Ovary (tissue), 9 donors: ENCODE data around the gene DMXL1. TPM values are rescaled to one million over a fixed set of nuclear protein-coding genes. Genes with fewer than 3 reads are reported as not detected.

Experiments used
- DNase-seq, 5 donors: peaks; one replicate each; pipeline ENCODE4 v3.0.0-alpha.2; 2019 to 2020
- H3K27ac ChIP-seq, 2 donors: fragments of 200-600 bp; one replicate each; pipeline versions ENCODE4 v1.5.1 to v1.8.0; 2019 to 2022
- H3K27me3 ChIP-seq: fragments of 200-600 bp; one replicate; pipeline ENCODE4 v1.8.0; 2022
- H3K36me3 ChIP-seq: fragments of 200-600 bp; sonication (generic); one replicate; pipeline ENCODE4 v1.5.1; 2019
- H3K4me1 ChIP-seq: one replicate; pipeline ENCODE4 v1.8.1; 2013; ENCODE audit warnings: mild to moderate bottlenecking, moderate library complexity; ENCODE audit not compliant: insufficient read depth
- H3K4me3 ChIP-seq: fragments of 200-600 bp; sonication (generic); one replicate; pipeline ENCODE4 v1.5.1; 2017
- H3K9me3 ChIP-seq, 2 donors: fragments of 200-600 bp in 1 of 2; sonication (generic) in 1 of 2; one replicate each; pipeline versions ENCODE4 v1.5.1 to v1.8.1; 2013 to 2019; ENCODE audit warnings: mild to moderate bottlenecking in 1 of 2, moderate library complexity in 1 of 2
- EP300 ChIP-seq: sonication (generic); formaldehyde crosslinking; IDR thresholded peaks from one replicate; pipeline ENCODE4 v1.6.1; 2017; ENCODE audit warnings: antibody characterized with exemption
- POLR2A ChIP-seq: fragments of 450-650 bp; IDR thresholded peaks from one replicate; pipeline ENCODE4 v1.6.1; 2017; ENCODE audit warnings: antibody characterized with exemption, mild to moderate bottlenecking, moderate library complexity
- WGBS, 3 donors: extraction: QIAGEN DNeasy Blood & Tissue Kit in 1 of 3; methylation state at CpG; one replicate each; pipeline versions ENCODE4 v1.1.5 to v1.1.7; 2013 to 2017; 5-methylcytosine and 5-hydroxymethylcytosine counted together
- intact Hi-C, 4 donors: fragments of 100-400 bp; cut with DNase I; formaldehyde crosslinking; loops; one replicate each; pipeline versions ENCODE4 v1.11.0 to v1.15.1; 2022 to 2023
- polyA plus RNA-seq, 2 donors: library from polyadenylated mRNA; stranded (reverse); fragments of 200-250 nt in 1 of 2; fragments of 350-450 nt in 1 of 2; fragmentation: Illumina TruSeq in 1 of 2; extraction: RNeasy Lipid Tissue Mini Kit (QIAGEN cat#74804) in 1 of 2; gene quantifications; one replicate each; pipeline ENCODE4 v1.2.3, GENCODE V29; 2013 to 2014
- total RNA-seq, 7 donors: library from RNA; depleted of rRNA in 2 of 7; stranded (reverse); fragments of >200 nt in 2 of 7; fragmentation: NEBNext Ultra II Directional in 3 of 7; extraction: Animal tissue kit (Norgen Biotek cat#: 25700) in 3 of 7; gene quantifications; one replicate each; pipeline versions ENCODE4 v1.1.0 to v1.2.4, GENCODE V29; 2016 to 2023
- TF ChIP-seq, protein P1 (sequence below), 3 donors: fragments of 450-650 bp in 2 of 3; fragments of 200-600 bp in 1 of 3; IDR thresholded peaks; one replicate each; pipeline versions ENCODE4 v1.5.1 to v1.8.0; 2016 to 2022; ENCODE audit warnings: antibody characterized with exemption in 3 of 3, mild to moderate bottlenecking in 1 of 3
- donor health status: DM: no; HTN: no; CAD: no; lungs with moderate emphysema.
- donor health status: DM: no; HTN: no; CAD: no.
- donor health status: Bipolar disorder and iron deficiency.
- donor health status: DM: yes; HTN: yes; CAD: no.
- donor health status: DM: no; HTN: no; CAD: no.
- donor health status: DM: yes; HTN: yes; CAD: no.

Gene DMXL1
- total and polyA plus RNA-seq, 9 donors, result 11.9 to 50.1 (median 39.1) TPM

- 28 to 37% (median 33%) methylated on average over 3 of the region's 3 CpGs for WGBS, 3 donors
- Histone ChIP-seq H3K36me3 (no peaks in the 10 kb centered on the region), H3K9me3 (no peaks in the 10 kb centered on the region), H3K27me3 (no peaks in the 10 kb centered on the region), H3K4me1 (peaks cover 3% of the 10 kb centered on the region), H3K4me3 (no peak overlapping the region), H3K27ac (no peak overlapping the region)
- intact Hi-C loops, result no loop called here
- DNase-seq, result no peak
- TF ChIP-seq, protein P1, sequence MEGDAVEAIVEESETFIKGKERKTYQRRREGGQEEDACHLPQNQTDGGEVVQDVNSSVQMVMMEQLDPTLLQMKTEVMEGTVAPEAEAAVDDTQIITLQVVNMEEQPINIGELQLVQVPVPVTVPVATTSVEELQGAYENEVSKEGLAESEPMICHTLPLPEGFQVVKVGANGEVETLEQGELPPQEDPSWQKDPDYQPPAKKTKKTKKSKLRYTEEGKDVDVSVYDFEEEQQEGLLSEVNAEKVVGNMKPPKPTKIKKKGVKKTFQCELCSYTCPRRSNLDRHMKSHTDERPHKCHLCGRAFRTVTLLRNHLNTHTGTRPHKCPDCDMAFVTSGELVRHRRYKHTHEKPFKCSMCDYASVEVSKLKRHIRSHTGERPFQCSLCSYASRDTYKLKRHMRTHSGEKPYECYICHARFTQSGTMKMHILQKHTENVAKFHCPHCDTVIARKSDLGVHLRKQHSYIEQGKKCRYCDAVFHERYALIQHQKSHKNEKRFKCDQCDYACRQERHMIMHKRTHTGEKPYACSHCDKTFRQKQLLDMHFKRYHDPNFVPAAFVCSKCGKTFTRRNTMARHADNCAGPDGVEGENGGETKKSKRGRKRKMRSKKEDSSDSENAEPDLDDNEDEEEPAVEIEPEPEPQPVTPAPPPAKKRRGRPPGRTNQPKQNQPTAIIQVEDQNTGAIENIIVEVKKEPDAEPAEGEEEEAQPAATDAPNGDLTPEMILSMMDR (IDR thresholded peaks at IDR 0.05), result no peak
- TF ChIP-seq EP300, result no peak
- no peak for TF ChIP-seq POLR2A
Observed at GRCh38 chr5:119287547-119288111, 216.7 kb downstream of the DMXL1 start.

DNA sequence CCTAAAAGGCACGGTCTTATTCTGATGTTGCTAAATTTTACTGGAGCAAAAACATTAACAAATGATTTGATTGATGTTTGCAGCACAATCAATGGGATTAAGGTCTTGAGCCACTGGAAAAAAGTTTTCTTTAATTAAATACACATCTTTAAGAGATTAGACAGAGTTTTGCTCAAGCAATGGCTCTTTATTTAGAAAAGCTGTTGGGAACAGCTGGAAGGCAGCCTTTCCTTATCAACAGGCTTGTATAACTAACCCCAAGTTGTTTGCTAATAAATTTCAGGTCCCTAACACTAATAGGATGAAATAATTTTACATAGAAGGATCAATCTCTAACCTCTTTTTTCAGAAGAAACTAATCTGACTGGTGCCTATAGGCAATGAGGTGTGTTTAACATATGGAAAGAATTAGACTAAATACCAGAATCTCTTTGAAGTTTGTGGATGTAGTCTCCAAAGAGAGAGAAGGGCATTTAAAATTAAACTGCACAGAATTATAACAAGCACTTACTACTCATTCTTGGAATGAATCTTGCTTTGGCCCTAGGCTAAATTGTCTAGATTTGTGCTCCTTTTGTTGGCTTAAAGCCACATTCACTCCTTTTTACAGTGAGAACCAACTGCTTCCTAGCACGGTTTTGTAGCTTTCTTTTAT, 217.6 kb downstream of the DMXL1 start:
- TF ChIP-seq, protein P1 (IDR thresholded peaks at IDR 0.05), result no peak
- no peak for TF ChIP-seq POLR2A
- no peak for TF ChIP-seq EP300
- no peak for DNase-seq
- H3K9me3 ChIP-seq, result no peaks in the 10 kb centered on the region
- no peaks in the 10 kb centered on the region for H3K27me3 ChIP-seq
- intact Hi-C loops, result no loop called here
- no peaks in the 10 kb centered on the region for H3K36me3 ChIP-seq
- no peak overlapping the region for H3K4me3 ChIP-seq
- H3K4me1 ChIP-seq, result peaks cover 3% of the 10 kb centered on the region
- WGBS, 3 donors, result 3 to 11% (median 7%) methylated on average over 2 of the region's 2 CpGs
- H3K27ac ChIP-seq, result no peak overlapping the region

DNA sequence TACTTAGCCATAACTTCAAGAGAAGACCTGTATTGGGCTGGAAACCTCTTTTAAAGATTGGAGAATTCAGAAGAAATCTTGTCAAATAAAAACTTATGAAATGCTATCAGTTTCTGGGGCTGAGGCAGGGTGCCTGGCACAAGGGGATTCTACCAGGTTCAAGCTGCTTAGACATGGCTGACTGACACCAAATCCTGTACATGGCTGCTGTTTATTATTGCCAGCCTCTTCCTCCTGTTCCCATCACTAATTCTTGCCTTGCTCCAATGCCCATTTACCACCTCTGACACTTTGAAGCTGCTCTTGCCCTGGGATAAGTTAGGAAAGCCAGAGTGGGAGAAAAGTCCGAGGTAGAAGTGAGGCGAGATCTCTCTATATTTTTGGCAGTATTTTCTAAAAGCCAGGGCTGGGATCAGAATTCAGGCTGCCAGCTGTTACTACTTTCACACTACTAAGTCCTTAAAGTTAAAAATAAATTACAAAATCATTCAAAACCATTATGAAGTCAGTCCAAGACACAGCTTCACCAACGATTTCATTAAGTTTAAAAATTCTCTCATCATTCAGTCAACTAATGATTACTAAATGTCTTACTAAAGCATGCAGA, 218.7 kb downstream of the DMXL1 start:
- DNase-seq, result no peak
- TF ChIP-seq, protein P1 (IDR thresholded peaks at IDR 0.05), result no peak
- no peak for TF ChIP-seq POLR2A
- TF ChIP-seq EP300, result no peak
- no peaks in the 10 kb centered on the region for H3K27me3 ChIP-seq
- H3K9me3 ChIP-seq, result no peaks in the 10 kb centered on the region
- no peak overlapping the region for H3K27ac ChIP-seq
- H3K4me3 ChIP-seq, result no peak overlapping the region
- intact Hi-C loops, result no loop called here
- no peaks in the 10 kb centered on the region for H3K36me3 ChIP-seq
- peaks cover 3% of the 10 kb centered on the region for H3K4me1 ChIP-seq
- 6 to 19% (median 18%) methylated on average over 3 of the region's 3 CpGs for WGBS, 3 donors

GRCh38 chr5:119290161-119290569, 219.3 kb downstream of the DMXL1 start:
- peaks cover 3% of the 10 kb centered on the region for H3K4me1 ChIP-seq
- H3K9me3 ChIP-seq, result no peaks in the 10 kb centered on the region
- H3K27me3 ChIP-seq, result no peaks in the 10 kb centered on the region
- no peaks in the 10 kb centered on the region for H3K36me3 ChIP-seq
- H3K27ac ChIP-seq, result no peak overlapping the region
- intact Hi-C loops, result no loop called here
- WGBS, 3 donors, result 57 to 74% (median 72%) methylated on average over 3 of the region's 3 CpGs
- no peak overlapping the region for H3K4me3 ChIP-seq
- no peak for DNase-seq
- TF ChIP-seq, protein P1 (IDR thresholded peaks at IDR 0.05), result no peak
- TF ChIP-seq EP300 (no peak), POLR2A (no peak)
